OCI-LY3 (cell line): Measurements from ENCODE around the gene OR7A5.

Experiments used
- CTCF ChIP-seq: fragments of 200-600, 300-600 bp; sonication (generic); IDR thresholded peaks from 2 replicates; pipeline ENCODE4 v1.5.1; 2014; ENCODE audit warnings: antibody characterized with exemption, low read length, low read depth
- EZH2phosphoT487 ChIP-seq: fragments of 200-600 bp; shearing (Covaris generic); IDR thresholded peaks from 2 replicates; pipeline ENCODE4 v1.6.1; 2018; ENCODE audit warnings: antibody characterized with exemption, mixed run types, low read depth

- TF ChIP-seq CTCF = no peak
- TF ChIP-seq EZH2phosphoT487 = no peak
These were observed 9.0 kb downstream of the OR7A5 start for GRCh38 chr19:14826006-14826405.
